HepG2 (cell line): ENCODE data around the gene VEZF1. TPM values are rescaled to one million over a fixed set of nuclear protein-coding genes. Genes with fewer than 3 reads are reported as not detected.

Experiments
- ATAC-seq: fragments of 200-7000 bp; cut with Tn5 transposase; 3 replicates; pipeline ENCODE4 v1.9.1; 2020; ENCODE audit warnings: mild to moderate bottlenecking, moderate library complexity
- BruUV-seq: library from RNA; stranded (reverse); fragments of 400-500 nt; replicated peaks from 2 replicates; lab custom pipeline; 2021; lab: Mats Ljungman, UMichigan
- CTCF ChIA-PET: fragments of 300-600 bp; formaldehyde crosslinking; extraction: SDS; loops from one replicate; lab custom pipeline; 2021; ENCODE audit warnings: low total read pairs, inconsistent platforms, low intra/inter-chr PET ratio; lab: Yijun Ruan, JAX
- POLR2A ChIA-PET: fragments of 350-600 bp; sonication (Branson Sonifier 250); formaldehyde crosslinking; loops from one replicate; lab custom pipeline; 2020; ENCODE audit warnings: antibody characterized with exemption, inconsistent platforms; lab: Yijun Ruan, JAX
- DNase-seq: peaks from one replicate; pipeline ENCODE4 v3.0.0-alpha.2; 2015; ENCODE audit warnings: low spot score
- FAIRE-seq: peaks from 3 replicates; lab custom pipeline; 2011; peaks lifted over from hg19 to GRCh38; lab: Jason Lieb, UNC
- H2AFZ ChIP-seq: one replicate; pipeline ENCODE4 v1.6.1; 2011; ENCODE audit warnings: low read length, inconsistent platforms
- H3K27ac ChIP-seq: fragments of 300-600 bp; 3 replicates; pipeline ENCODE4 v1.8.0; 2011; ENCODE audit warnings: mixed run types, mild to moderate bottlenecking, mixed read lengths, low read length, inconsistent platforms; ENCODE audit not compliant: insufficient read depth; ENCODE audit errors: extremely low read length
- H3K27me3 ChIP-seq, 2 experiments: fragments of 200-600 bp in 1 of 2; 2 replicates in 1 of 2; 3 replicates in 1 of 2; pipeline versions ENCODE4 v1.6.0 to v1.8.0; 2011; ENCODE audit warnings: low read length in 2 of 2, mild to moderate bottlenecking in 2 of 2, moderate library complexity in 2 of 2, inconsistent platforms in 1 of 2; ENCODE audit not compliant: insufficient read depth in 2 of 2, control insufficient read depth in 1 of 2
- H3K36me3 ChIP-seq, 2 experiments: fragments of 200-600 bp in 1 of 2; replicated peaks in 1 of 2; 2 replicates in 1 of 2; 3 replicates in 1 of 2; pipeline versions ENCODE4 v1.5.1 to v1.8.0; 2011; ENCODE audit warnings: low read length in 2 of 2, inconsistent platforms in 1 of 2; ENCODE audit not compliant: insufficient read depth in 2 of 2, control insufficient read depth in 1 of 2
- H3K4me1 ChIP-seq: 2 replicates; pipeline ENCODE4 v1.5.1; 2012; ENCODE audit warnings: low read length, inconsistent platforms; ENCODE audit not compliant: insufficient read depth
- H3K4me2 ChIP-seq: 2 replicates; pipeline ENCODE4 v1.6.0; 2011; ENCODE audit warnings: low read depth, low read length, inconsistent platforms
- H3K4me3 ChIP-seq, 3 experiments: fragments of 200-600 bp in 1 of 3; sonication (generic), shearing (Covaris generic) in 1 of 3; replicated peaks in 1 of 3; 2 replicates each; pipeline ENCODE4 v1.5.1; 2011 to 2016; ENCODE audit warnings: low read length in 3 of 3, inconsistent platforms in 2 of 3, low read depth in 2 of 3, mild to moderate bottlenecking in 2 of 3, control low read depth in 1 of 3, mixed read lengths in 1 of 3; ENCODE audit not compliant: insufficient read depth in 1 of 3
- H3K79me2 ChIP-seq: one replicate; pipeline ENCODE4 v1.6.1; 2011; ENCODE audit warnings: low read length, inconsistent platforms; ENCODE audit not compliant: insufficient read depth
- H3K9ac ChIP-seq: 2 replicates; pipeline ENCODE4 v1.6.0; 2011; ENCODE audit warnings: mild to moderate bottlenecking, low read depth, low read length, inconsistent platforms; ENCODE audit not compliant: insufficient read depth
- H3K9me3 ChIP-seq: 2 replicates; pipeline ENCODE4 v1.5.1; 2012; ENCODE audit warnings: mild to moderate bottlenecking, low read length
- H4K20me1 ChIP-seq: 2 replicates; pipeline ENCODE4 v1.6.0; 2011; ENCODE audit warnings: inconsistent platforms, mild to moderate bottlenecking, low read length, moderate library complexity; ENCODE audit not compliant: insufficient read depth
- CHD4 ChIP-seq: fragments of 200-600 bp; sonication (generic); IDR thresholded peaks from 2 replicates; pipeline ENCODE4 v1.7.0; 2017; ENCODE audit warnings: mild to moderate bottlenecking, low read length, borderline replicate concordance
- CREM ChIP-seq, 2 experiments: sonication (generic) in 1 of 2; formaldehyde crosslinking in 1 of 2; IDR thresholded peaks; 2 replicates each; pipeline versions ENCODE4 v1.4.0 to v1.6.1; 2016 to 2020; ENCODE audit warnings: antibody characterized with exemption in 1 of 2, mild to moderate bottlenecking in 1 of 2, missing genetic modification reagents in 1 of 2
- FOXK2 ChIP-seq: fragments of 450-650 bp; IDR thresholded peaks from 2 replicates; pipeline ENCODE4 v1.6.1; 2016
- HNRNPL ChIP-seq: fragments of 200-400 bp; formaldehyde crosslinking; IDR thresholded peaks from 2 replicates; pipeline ENCODE4 v1.6.1; 2017; ENCODE audit warnings: mild to moderate bottlenecking, low read depth, low read length
- NCOA2 ChIP-seq: sonication (generic); formaldehyde crosslinking; IDR thresholded peaks from 2 replicates; pipeline ENCODE4 v1.8.0; 2022; ENCODE audit warnings: inconsistent platforms
- NKX3-1 ChIP-seq: sonication (generic); formaldehyde crosslinking; IDR thresholded peaks from 2 replicates; pipeline ENCODE4 v1.5.0; 2020; ENCODE audit warnings: missing genetic modification reagents
- POLR2A ChIP-seq, 2 experiments: IDR thresholded peaks; 2 replicates each; pipeline ENCODE4 v1.6.1; 2011; ENCODE audit warnings: low read depth in 2 of 2, low read length in 2 of 2, mild to moderate bottlenecking in 1 of 2, moderate library complexity in 1 of 2; ENCODE audit not compliant: insufficient read depth in 1 of 2
- RNF2 ChIP-seq: fragments of 450-650 bp; conservative IDR thresholded peaks from 2 replicates; pipeline ENCODE4 v1.6.1; 2016; ENCODE audit warnings: low read depth
- SP1 ChIP-seq, 2 experiments: fragments of 450-650 bp in 1 of 2; sonication (generic) in 1 of 2; formaldehyde crosslinking in 1 of 2; IDR thresholded peaks; 2 replicates each; pipeline versions ENCODE4 v1.4.0 to v1.6.1; 2016 to 2020; ENCODE audit warnings: missing genetic modification reagents in 1 of 2
- SP5 ChIP-seq: IDR thresholded peaks from 2 replicates; pipeline ENCODE4 v1.6.1; 2016; ENCODE audit warnings: low read depth, borderline replicate concordance
- TARDBP ChIP-seq: sonication (generic); formaldehyde crosslinking; IDR thresholded peaks from 2 replicates; pipeline ENCODE4 v1.8.0; 2022; ENCODE audit warnings: mild to moderate bottlenecking, missing genetic modification reagents
- TBL1XR1 ChIP-seq: fragments of 150-350 bp; IDR thresholded peaks from 2 replicates; pipeline ENCODE4 v1.6.1; 2014; ENCODE audit warnings: borderline replicate concordance, low read length; ENCODE audit not compliant: partially characterized antibody
- ZKSCAN1 ChIP-seq: fragments of 150-350 bp; IDR thresholded peaks from 2 replicates; pipeline ENCODE4 v1.6.1; 2014; ENCODE audit warnings: low read length
- ZNF331 ChIP-seq: sonication (generic); formaldehyde crosslinking; IDR thresholded peaks from 2 replicates; pipeline ENCODE4 v1.4.0; 2020; ENCODE audit warnings: missing genetic modification reagents
- ZNF619 ChIP-seq: sonication (generic); formaldehyde crosslinking; IDR thresholded peaks from 2 replicates; pipeline ENCODE4 v1.4.0; 2020; ENCODE audit warnings: mild to moderate bottlenecking, missing genetic modification reagents
- ZZZ3 ChIP-seq: sonication (generic); formaldehyde crosslinking; IDR thresholded peaks from 2 replicates; pipeline ENCODE4 v1.4.0; 2020; ENCODE audit warnings: missing genetic modification reagents, mild to moderate bottlenecking, borderline replicate concordance
- WGBS: methylation state at CpG from one replicate; pipeline ENCODE4 v1.1.6; 2017; ENCODE audit warnings: low lambda C conversion rate; 5-methylcytosine and 5-hydroxymethylcytosine counted together
- in situ Hi-C: cut with HindIII; loops from 2 replicates; pipeline ENCODE4 v1.10.0; 2017; ENCODE audit warnings: low pct_unique_long_range_greater_than_20kb; ENCODE audit not compliant: extremely low pct_ligation_motif_present
- intact Hi-C: fragments of 100-400 bp; cut with micrococcal nuclease; formaldehyde crosslinking; loops from one replicate; pipeline ENCODE4 v1.10.0; 2022; ENCODE audit not compliant: unreplicated experiment
- polyA plus RNA-seq, 8 experiments: library from polyadenylated mRNA; depleted of rRNA in 3 of 8; stranded (reverse) in 7 of 8; unstranded in 1 of 8; fragments of >200 nt; fragmentation: Illumina TruSeq in 4 of 8; extraction: Trizol in 4 of 8; gene quantifications; 2 replicates each; pipeline versions ENCODE4 v1.2.1 to v1.2.3, GENCODE V29; 2011 to 2016; ENCODE audit warnings: low read depth in 4 of 8, missing spikeins in 1 of 8, mixed read lengths in 1 of 8; ENCODE audit not compliant: insufficient read depth in 1 of 8
- total RNA-seq, 5 experiments: library from RNA; depleted of rRNA; stranded (reverse); fragments of >200 nt; fragmentation: Illumina TruSeq; extraction: Trizol; gene quantifications; 2 replicates each; pipeline ENCODE4 v1.2.3, GENCODE V29; 2016; ENCODE audit warnings: low read depth in 1 of 5
- TF ChIP-seq, protein P1 (sequence below), 2 experiments: sonication (generic) in 1 of 2; formaldehyde crosslinking in 1 of 2; IDR thresholded peaks; 2 replicates each; pipeline versions ENCODE4 v1.6.1 to v1.9.0; 2014 to 2022; ENCODE audit warnings: antibody characterized with exemption in 1 of 2, borderline replicate concordance in 1 of 2, inconsistent platforms in 1 of 2, low read depth in 1 of 2, missing genetic modification reagents in 1 of 2

The VEZF1 gene
- total and polyA plus RNA-seq, 2 of the 13 experiments (the other 11 are each of a cell fraction or from before 2014, with no cell fraction given), result 45.9 to 49.7 TPM

DNA sequence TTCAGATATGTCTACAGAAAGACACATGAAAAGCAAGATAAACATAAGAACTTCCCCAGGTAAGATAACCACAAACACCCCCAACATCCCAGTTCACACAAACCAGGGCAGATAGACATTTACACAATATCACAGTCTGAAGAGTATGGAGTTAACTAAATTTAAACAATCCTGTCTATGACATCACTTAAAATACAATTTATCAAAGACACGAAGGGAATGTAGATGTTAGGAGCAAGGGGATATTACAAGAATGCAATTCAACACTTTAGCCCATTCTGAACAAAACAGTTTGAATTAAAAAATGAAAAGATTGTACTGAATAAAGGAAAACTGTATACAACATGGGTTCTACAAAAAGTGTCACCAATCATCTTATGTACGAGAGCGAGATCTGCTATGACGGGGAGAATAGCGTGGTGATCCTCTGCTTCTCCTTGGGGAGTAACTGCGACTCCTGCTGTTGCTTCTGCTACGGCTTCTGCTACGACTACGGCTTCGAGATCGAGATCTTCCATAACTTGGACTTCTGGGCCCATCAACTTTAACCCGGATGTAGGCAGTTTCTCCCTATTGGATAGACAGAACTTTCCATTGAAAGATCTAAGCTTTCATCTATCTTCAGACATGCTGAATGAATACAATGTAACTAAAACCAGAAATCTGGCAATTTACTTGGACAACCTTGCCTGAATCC, 17.1 kb upstream of the VEZF1 start:
- intact Hi-C loops, result no loop called here
- TF ChIP-seq CHD4 (no peak), FOXK2 (no peak), SP1 (IDR thresholded peaks at IDR 0.05) (no peak), SP1 (CRISPR knock-in tag; IDR thresholded peaks at IDR 0.05) (no peak), ZNF331 (no peak), TBL1XR1 (no peak), HNRNPL (0 out of 2 replicates have a peak, but pooled peaks have one; percentile 20), ZZZ3 (CRISPR knock-in tag) (no peak), RNF2 (no peak), POLR2A (IDR thresholded peaks at IDR 0.05; ENCODE audit: insufficient read depth in 1 of 2, low read depth in 2 of 2, low read length in 2 of 2) (no peak), CREM (IDR thresholded peaks at IDR 0.05) (0 out of 2 replicates have a peak, but pooled peaks have one; percentile 3), CREM (CRISPR knock-in tag; IDR thresholded peaks at IDR 0.05) (no peak), ZNF619 (CRISPR knock-in tag) (no peak), SP5 (CRISPR knock-in tag) (no peak), NCOA2 (CRISPR knock-in tag) (no peak), ZKSCAN1 (no peak), NKX3-1 (CRISPR knock-in tag) (no peak), TARDBP (peak; percentile 36; the same call in 1 of the 2 replicates)
- TF ChIP-seq, protein P1, sequence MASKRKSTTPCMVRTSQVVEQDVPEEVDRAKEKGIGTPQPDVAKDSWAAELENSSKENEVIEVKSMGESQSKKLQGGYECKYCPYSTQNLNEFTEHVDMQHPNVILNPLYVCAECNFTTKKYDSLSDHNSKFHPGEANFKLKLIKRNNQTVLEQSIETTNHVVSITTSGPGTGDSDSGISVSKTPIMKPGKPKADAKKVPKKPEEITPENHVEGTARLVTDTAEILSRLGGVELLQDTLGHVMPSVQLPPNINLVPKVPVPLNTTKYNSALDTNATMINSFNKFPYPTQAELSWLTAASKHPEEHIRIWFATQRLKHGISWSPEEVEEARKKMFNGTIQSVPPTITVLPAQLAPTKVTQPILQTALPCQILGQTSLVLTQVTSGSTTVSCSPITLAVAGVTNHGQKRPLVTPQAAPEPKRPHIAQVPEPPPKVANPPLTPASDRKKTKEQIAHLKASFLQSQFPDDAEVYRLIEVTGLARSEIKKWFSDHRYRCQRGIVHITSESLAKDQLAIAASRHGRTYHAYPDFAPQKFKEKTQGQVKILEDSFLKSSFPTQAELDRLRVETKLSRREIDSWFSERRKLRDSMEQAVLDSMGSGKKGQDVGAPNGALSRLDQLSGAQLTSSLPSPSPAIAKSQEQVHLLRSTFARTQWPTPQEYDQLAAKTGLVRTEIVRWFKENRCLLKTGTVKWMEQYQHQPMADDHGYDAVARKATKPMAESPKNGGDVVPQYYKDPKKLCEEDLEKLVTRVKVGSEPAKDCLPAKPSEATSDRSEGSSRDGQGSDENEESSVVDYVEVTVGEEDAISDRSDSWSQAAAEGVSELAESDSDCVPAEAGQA (IDR thresholded peaks at IDR 0.05; ENCODE audit: low read depth), result no peak
- TF ChIP-seq, protein P1 (CRISPR knock-in tag; IDR thresholded peaks at IDR 0.05; ENCODE audit: borderline replicate concordance), result no peak

More for the DNA sequence above, 17.1 kb upstream of the VEZF1 start:
- H4K20me1 ChIP-seq, result peaks cover 56% of the 10 kb centered on the region
- peaks cover 62% of the 10 kb centered on the region for H3K4me1 ChIP-seq
- FAIRE-seq, result no peak
- H3K4me2 ChIP-seq, result peak overlapping the region; percentile 91
- H3K4me3 ChIP-seq, result peak overlapping the region; percentile 79 to 99 (median 92)
- ATAC-seq, result no peak
- ChIA-PET POLR2A (interaction anchor here (2.7 to 3.8 kb wide), 6 partner anchors 9 to 154 kb away, joined by 13 to 71 read pairs (median 50); partner anchors contain the start of genes DYNLL2 and MRPS23), CTCF (interaction anchor here (1.2 kb wide), 1 partner anchor 108 kb away, joined by 3 read pairs; no protein-coding TSS in a partner anchor)
- H3K79me2 ChIP-seq, result peaks cover 54% of the 10 kb centered on the region
- peaks cover 4 to 47% of the 10 kb centered on the region in 2 experiments for H3K36me3 ChIP-seq
- WGBS, result 32% methylated on average over 12 of the region's 12 CpGs
- H3K9ac ChIP-seq, result peak overlapping the region; percentile 100
- in situ Hi-C loops, result loop anchor here (5.0 kb wide), 1 partner anchor 82 kb away; no protein-coding TSS in a partner anchor
- DNase-seq, result no peak
- no peaks in the 10 kb centered on the region for H3K9me3 ChIP-seq
- BruUV-seq, result no TSS peak
- H3K27me3 ChIP-seq, result no peaks in the 10 kb centered on the region; a peak in 1 of 5 replicates
- peak overlapping the region; percentile 99 for H3K27ac ChIP-seq
- no peak overlapping the region for H2AFZ ChIP-seq
